Endometrium (tissue), 2 donors: ENCODE measurements around the gene HLF.

Experiments used
- FAIRE-seq: peaks from 2 replicates; lab custom pipeline; 2012; peaks lifted over from hg19 to GRCh38; lab: Jason Lieb, UNC
- donor health status: control.
- donor health status: control.

HLF gene

GRCh38 chr17:55354941-55355340 lies 90.2 kb downstream of the HLF start:
- FAIRE-seq, result no peak

- FAIRE-seq, result no peak
Measured at GRCh38 chr17:55356434-55357328, 91.9 kb downstream of the HLF start.

GRCh38 chr17:55360971-55361370 lies 96.2 kb downstream of the HLF start:
- no peak for FAIRE-seq

- FAIRE-seq, result no peak
Measured at GRCh38 chr17:55363033-55363432, 98.3 kb downstream of the HLF start.

- FAIRE-seq, result no peak
Measured at GRCh38 chr17:55366020-55366481, 101.3 kb downstream of the HLF start.

GRCh38 chr17:55368706-55369105 lies 103.9 kb downstream of the HLF start:
- no peak for FAIRE-seq
